Measurements from ENCODE around the gene SRGAP1. TPM values are rescaled to one million over a fixed set of nuclear protein-coding genes. Genes with fewer than 3 reads are reported as not detected.
A peak's percentile ranks its signal among the peaks of the same experiment; 100 is the strongest.

Gene SRGAP1
- total RNA-seq, 1 experiment from 2014 or later = 3.7 TPM

DNA sequence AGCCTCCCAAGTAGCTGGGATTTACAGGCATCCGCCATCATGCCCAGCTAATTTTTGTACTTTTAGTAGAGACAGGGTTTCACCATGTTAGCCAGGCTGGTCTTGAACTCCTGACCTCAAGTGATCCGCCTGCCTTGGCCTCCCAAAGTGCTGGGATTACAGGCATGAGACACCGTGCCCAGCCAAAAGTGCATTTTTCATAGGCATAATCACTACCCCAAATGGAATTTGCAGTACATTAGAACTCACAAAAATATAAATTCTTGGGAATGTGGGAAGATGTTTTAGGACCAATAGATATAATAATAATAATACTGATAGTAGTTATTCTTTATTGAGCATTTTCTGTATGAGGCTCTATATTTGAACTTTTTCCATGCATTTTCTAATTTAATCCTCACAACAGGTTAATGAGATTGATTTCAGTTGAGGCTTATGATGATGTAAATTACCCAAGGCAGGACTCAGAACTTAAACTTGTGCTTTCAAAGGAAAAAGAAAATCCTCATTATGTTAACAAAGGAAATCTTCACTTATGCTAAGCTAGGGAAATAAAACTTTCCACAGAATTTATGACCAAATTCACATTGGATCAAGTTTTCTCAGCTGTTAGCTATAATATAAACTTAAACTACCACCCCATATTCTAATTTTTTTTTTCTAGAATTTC is 121.6 kb downstream of the SRGAP1 start:
- DNase-seq (ENCODE audit: low read depth in 1 of 2, low spot score in 2 of 2) = no peak
- Histone ChIP-seq H3K4me1 (replicated peaks) (peaks cover 30% of the 10 kb centered on the region), H3K4me3 (no peak overlapping the region), H3K27ac (no peak overlapping the region), H3K36me3 (peaks cover 2% of the 10 kb centered on the region; the same call in 1 of the 2 replicates), H3K27me3 (replicated peaks) (no peaks in the 10 kb centered on the region), H3K9me3 (replicated peaks) (no peaks in the 10 kb centered on the region)

DNA sequence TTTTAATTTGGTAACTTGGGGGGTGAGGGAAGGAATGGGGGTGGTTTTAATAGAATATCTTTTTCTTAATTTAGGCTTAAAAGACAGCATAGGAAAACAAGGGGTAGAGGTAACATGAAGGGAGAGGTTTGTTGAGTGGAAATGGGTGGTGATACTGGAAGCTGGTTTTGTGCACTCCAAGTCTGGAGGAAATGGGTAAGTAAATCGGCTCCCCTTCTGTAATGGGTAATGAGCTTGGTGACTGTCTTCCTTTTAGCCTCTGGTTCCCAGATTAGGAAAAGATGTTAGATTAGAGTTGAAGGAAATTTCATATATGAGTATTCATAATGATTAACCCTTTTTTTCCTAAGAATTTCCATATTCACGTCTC is 122.1 kb downstream of the SRGAP1 start:
- Histone ChIP-seq H3K9me3 (replicated peaks) (no peaks in the 10 kb centered on the region), H3K4me1 (replicated peaks) (peaks cover 25% of the 10 kb centered on the region), H3K4me3 (no peak overlapping the region), H3K27ac (no peak overlapping the region), H3K27me3 (replicated peaks) (no peaks in the 10 kb centered on the region), H3K36me3 (peaks cover 2% of the 10 kb centered on the region; the same call in 1 of the 2 replicates)
- no peak for DNase-seq (ENCODE audit: low read depth in 1 of 2, low spot score in 2 of 2)

DNA sequence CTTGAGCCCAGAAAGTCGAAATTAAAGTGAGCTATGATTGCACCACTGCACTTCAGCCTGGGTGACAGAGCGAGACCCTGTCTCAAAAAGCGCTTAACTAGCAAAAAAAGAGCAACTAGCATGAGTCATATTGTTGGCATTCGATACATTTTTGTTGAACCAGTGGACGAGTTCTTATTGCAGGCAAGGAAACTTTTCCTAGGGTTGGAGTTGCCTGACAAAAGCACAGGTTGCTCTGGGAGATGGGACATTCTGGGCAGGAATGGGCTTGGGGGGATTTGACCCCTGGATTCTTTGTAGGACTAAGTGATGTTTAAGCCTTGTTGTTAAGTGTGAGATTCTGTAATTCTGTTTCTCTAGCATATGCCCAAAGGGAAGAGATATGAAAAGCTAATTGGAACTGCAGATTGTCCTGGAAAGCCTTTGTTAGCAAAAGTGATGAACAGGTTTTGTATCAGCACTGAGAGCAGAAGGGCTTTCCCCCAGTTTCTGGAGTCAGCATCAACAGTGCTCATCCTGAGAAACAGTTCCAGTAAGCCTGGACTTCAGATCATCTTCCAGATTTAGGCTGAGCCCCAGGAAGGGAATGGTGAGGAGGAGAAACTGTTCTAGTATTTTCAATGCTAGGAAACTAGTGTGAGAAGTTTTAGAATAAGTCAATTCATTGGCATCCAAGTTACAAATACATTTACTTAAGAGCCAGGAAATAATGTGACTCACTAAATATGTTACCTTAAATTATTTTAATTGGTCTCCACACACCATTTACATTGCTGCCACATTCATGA is 123.1 kb downstream of the SRGAP1 start:
- H3K36me3 ChIP-seq = peaks cover 2% of the 10 kb centered on the region; the same call in 1 of the 2 replicates
- peak in 1 of 2 experiments; percentile 41 for DNase-seq (ENCODE audit: low read depth in 1 of 2, low spot score in 2 of 2)
- H3K4me3 ChIP-seq = no peak overlapping the region
- H3K9me3 ChIP-seq (replicated peaks) = no peaks in the 10 kb centered on the region
- H3K27ac ChIP-seq = peak overlapping the region; percentile 47
- H3K4me1 ChIP-seq (replicated peaks) = peaks cover 20% of the 10 kb centered on the region
- H3K27me3 ChIP-seq (replicated peaks) = no peaks in the 10 kb centered on the region

DNA sequence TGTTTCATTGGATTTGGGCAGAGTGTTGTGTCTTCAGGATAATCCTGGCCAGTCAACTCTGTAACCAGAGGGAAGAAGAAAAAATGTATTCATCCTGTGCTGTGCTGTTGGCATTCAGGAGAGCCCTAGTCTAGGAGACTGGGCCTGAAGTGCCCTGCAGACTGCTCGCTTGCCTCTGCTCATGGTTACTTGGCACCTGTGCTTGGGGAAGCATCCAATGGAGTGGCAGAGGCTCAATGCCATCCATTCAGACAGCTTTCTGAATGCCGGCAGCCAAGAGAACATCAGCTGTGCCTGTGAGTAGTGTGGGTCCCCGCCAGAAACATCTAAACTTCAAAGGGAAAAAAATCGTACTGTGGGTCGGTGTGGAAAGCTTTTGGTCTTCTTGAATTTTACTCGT is 124.2 kb downstream of the SRGAP1 start:
- H3K9me3 ChIP-seq (replicated peaks) = no peaks in the 10 kb centered on the region
- H3K36me3 ChIP-seq = peaks cover 2% of the 10 kb centered on the region; the same call in 1 of the 2 replicates
- no peaks in the 10 kb centered on the region for H3K27me3 ChIP-seq (replicated peaks)
- DNase-seq (ENCODE audit: low read depth in 1 of 2, low spot score in 2 of 2) = no peak
- H3K4me3 ChIP-seq = no peak overlapping the region
- H3K27ac ChIP-seq = no peak overlapping the region
- peaks cover 20% of the 10 kb centered on the region for H3K4me1 ChIP-seq (replicated peaks)

DNA sequence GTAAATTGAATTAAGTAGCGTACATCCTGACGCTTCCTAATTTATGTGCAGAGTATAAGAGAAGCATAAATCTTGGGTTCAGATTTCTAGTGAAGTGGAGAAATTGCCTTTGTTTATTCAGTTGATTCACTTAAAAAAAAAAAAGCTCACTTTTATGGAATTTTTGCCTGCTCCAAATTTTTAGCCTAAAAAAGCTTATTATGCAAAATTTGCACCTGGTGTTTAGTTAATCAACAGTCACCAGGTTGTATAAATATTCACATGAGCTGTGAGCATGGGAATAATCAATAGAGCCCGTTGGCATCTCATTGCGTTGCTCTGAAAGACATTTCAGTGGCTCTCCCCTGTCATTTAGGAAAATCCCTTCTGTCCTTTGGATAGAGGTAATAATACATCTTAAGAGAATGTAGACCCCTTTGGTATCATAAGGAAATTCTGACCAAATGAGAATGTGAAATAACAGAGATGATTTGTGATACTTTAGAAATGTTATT is 132.4 kb downstream of the SRGAP1 start:
- Histone ChIP-seq H3K4me1 (replicated peaks) (peaks cover 31% of the 10 kb centered on the region), H3K27ac (no peak overlapping the region), H3K9me3 (replicated peaks) (no peaks in the 10 kb centered on the region), H3K4me3 (no peak overlapping the region), H3K36me3 (no peaks in the 10 kb centered on the region), H3K27me3 (replicated peaks) (no peaks in the 10 kb centered on the region)
- DNase-seq (ENCODE audit: low read depth in 1 of 2, low spot score in 2 of 2) = no peak

DNA sequence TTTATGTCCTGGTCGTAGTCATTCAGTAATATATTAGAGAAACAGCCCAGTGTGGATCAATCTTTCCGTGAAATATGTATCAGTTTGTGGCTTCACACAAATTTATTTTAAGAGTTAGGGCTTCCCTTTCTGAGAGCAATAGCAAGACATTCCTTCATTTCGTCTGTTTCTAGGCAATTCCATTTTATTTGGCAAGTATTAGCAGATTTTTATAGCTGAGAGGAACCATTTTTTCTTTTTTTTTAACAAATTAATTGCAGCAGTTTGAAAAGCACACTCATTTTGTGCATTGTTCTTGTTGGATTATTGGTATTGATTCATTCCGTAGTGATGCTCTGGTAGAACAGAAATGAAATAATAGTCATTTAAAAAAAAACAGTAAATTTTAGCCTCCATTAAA is 132.9 kb downstream of the SRGAP1 start:
- DNase-seq (ENCODE audit: low read depth in 1 of 2, low spot score in 2 of 2) = no peak
- peak overlapping the region; percentile 57; the same call in 1 of the 2 replicates for H3K27ac ChIP-seq
- H3K4me1 ChIP-seq (replicated peaks) = peaks cover 31% of the 10 kb centered on the region

DNA sequence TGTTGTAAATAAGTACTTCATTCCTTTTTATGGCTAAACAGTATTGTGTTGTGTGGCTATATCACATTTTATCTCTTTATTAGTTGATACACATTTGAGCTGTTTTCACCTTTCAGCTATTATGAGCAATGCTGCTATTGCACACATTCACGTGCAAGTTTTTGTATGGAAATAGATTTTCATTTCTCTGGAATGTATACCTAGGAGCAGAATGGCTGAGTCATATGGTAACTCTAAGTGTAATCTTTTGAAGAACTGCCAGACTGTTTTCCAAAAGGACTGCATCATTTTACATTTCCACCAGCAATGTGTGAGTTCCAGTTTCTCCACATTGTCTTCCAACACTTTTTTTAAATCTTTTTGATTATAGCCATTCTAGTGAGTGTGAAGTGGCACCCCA is 134.0 kb downstream of the SRGAP1 start:
- H3K27me3 ChIP-seq (replicated peaks) = no peaks in the 10 kb centered on the region
- H3K4me1 ChIP-seq (replicated peaks) = peaks cover 40% of the 10 kb centered on the region
- peak overlapping the region; percentile 57 for H3K27ac ChIP-seq
- no peak overlapping the region for H3K4me3 ChIP-seq
- peak in 1 of 2 experiments; percentile 53 for DNase-seq (ENCODE audit: low read depth in 1 of 2, low spot score in 2 of 2)
- H3K9me3 ChIP-seq (replicated peaks) = 0 out of 2 replicates have a peak, but pooled peaks cover 2% of the 10 kb centered on the region
- no peaks in the 10 kb centered on the region for H3K36me3 ChIP-seq

More for the DNA sequence above, 132.9 kb downstream of the SRGAP1 start:
- Histone ChIP-seq H3K9me3 (replicated peaks) (no peaks in the 10 kb centered on the region), H3K4me3 (no peak overlapping the region), H3K27me3 (replicated peaks) (no peaks in the 10 kb centered on the region), H3K36me3 (no peaks in the 10 kb centered on the region)

DNA sequence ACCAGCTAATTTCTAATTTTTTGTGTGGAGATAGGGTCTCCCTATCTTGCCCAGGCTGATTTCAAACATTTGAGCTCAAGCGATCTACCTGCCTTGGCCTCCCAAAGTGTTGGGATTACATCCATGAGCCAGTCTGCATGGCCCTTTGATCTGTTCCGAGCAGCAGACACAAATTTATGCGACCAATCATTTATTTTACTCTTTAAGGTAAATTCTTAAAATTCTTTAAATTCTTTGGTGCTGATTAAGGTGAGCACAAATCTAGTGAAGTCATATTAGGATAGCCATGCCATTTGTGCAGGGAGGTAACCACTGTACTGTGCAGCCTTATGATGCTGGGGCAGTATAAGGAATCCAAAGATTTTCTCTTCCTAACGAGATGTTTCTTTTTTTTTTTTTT is 135.7 kb downstream of the SRGAP1 start:
- Histone ChIP-seq H3K27ac (no peak overlapping the region; the same call in 1 of the 2 replicates), H3K9me3 (replicated peaks) (0 out of 2 replicates have a peak, but pooled peaks cover 2% of the 10 kb centered on the region), H3K4me3 (no peak overlapping the region), H3K4me1 (replicated peaks) (peaks cover 40% of the 10 kb centered on the region), H3K36me3 (peaks cover 6% of the 10 kb centered on the region; the same call in 1 of the 2 replicates), H3K27me3 (replicated peaks) (no peaks in the 10 kb centered on the region)
- no peak for DNase-seq (ENCODE audit: low read depth in 1 of 2, low spot score in 2 of 2)

DNA sequence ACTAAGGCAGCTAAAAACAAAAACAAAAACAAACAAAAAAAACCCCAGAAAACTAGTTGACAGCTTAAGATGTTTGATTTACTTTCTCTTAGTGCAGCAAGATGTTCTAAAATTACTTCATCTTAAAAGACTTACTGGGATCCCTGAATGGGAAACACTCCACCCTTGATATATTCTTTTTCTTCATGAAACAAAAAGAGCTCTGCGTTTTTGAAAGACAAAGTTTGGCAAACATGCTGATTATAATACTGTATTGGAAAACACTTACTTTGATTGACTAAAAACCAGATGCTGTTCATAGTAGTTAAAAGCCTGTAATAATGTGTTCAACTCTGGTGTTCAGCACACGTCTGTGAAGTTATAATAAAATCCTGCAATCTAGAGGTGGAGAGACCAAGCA is 136.8 kb downstream of the SRGAP1 start:
- no peaks in the 10 kb centered on the region for H3K27me3 ChIP-seq (replicated peaks)
- H3K4me1 ChIP-seq (replicated peaks) = peaks cover 40% of the 10 kb centered on the region
- H3K27ac ChIP-seq = no peak overlapping the region
- 0 out of 2 replicates have a peak, but pooled peaks cover 2% of the 10 kb centered on the region for H3K9me3 ChIP-seq (replicated peaks)
- H3K36me3 ChIP-seq = peaks cover 6% of the 10 kb centered on the region; the same call in 1 of the 2 replicates
- no peak overlapping the region for H3K4me3 ChIP-seq
- no peak for DNase-seq (ENCODE audit: low read depth in 1 of 2, low spot score in 2 of 2)

DNA sequence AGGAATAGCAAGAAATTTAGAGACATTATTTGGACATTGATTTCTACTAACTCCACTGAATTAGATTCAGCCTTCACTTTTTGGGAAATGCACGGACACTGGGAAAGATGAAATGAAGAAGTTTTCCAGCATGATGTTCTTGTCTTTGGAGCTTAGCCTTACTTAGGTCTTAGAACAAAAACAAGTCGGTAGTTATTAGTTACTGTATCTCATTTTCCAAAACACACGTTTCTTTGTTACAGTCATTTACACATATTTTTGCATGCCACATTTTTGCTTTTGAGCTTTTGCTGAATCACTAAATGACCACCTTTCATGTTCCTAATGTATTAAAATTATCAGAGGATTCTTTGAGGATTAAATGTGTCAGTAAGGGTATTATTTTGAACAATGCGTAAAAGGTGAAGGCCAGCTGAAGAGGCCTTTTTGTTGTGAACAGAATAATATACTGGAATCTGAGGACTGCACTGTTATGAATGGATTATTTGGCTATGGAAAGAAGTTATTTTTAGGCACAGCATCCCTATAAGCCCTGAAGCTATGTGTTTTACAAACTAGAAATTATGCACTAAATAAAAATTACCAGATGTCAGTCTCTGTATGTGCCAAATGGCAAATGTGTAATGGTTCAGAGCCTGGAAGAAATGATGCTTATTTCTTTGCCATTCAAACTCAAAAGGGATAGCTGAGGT is 138.2 kb downstream of the SRGAP1 start:
- 0 out of 2 replicates have a peak, but pooled peaks cover 2% of the 10 kb centered on the region for H3K9me3 ChIP-seq (replicated peaks)
- peaks cover 10% of the 10 kb centered on the region for H3K36me3 ChIP-seq
- no peaks in the 10 kb centered on the region for H3K27me3 ChIP-seq (replicated peaks)
- H3K4me3 ChIP-seq = no peak overlapping the region
- no peak for DNase-seq (ENCODE audit: low read depth in 1 of 2, low spot score in 2 of 2)
- H3K27ac ChIP-seq = no peak overlapping the region; the same call in 1 of the 2 replicates
- H3K4me1 ChIP-seq (replicated peaks) = peaks cover 38% of the 10 kb centered on the region

DNA sequence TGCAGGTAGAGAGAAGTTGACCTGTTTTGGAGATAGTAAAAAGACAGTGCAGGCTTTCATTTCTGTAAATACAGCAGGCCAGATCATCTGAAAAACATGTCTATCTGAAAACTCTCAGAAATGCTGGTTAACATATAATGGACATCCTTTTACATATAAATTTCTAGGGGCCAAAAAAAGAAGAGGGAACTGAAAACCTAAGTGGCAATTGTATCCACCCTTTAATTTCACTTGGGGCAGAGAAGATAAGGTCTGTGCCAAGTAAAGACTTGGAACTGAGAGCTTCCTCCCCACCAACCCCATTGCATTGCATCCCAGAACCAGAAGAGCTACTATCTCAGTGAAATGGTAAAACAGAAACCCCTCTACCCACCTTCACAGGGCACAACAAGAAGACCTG is 141.0 kb downstream of the SRGAP1 start:
- H3K4me3 ChIP-seq = no peak overlapping the region
- H3K27ac ChIP-seq = no peak overlapping the region
- peaks cover 18% of the 10 kb centered on the region for H3K36me3 ChIP-seq
- peaks cover 33% of the 10 kb centered on the region for H3K4me1 ChIP-seq (replicated peaks)
- DNase-seq (ENCODE audit: low read depth in 1 of 2, low spot score in 2 of 2) = no peak
- H3K27me3 ChIP-seq (replicated peaks) = no peaks in the 10 kb centered on the region
- 0 out of 2 replicates have a peak, but pooled peaks cover 2% of the 10 kb centered on the region for H3K9me3 ChIP-seq (replicated peaks)

DNA sequence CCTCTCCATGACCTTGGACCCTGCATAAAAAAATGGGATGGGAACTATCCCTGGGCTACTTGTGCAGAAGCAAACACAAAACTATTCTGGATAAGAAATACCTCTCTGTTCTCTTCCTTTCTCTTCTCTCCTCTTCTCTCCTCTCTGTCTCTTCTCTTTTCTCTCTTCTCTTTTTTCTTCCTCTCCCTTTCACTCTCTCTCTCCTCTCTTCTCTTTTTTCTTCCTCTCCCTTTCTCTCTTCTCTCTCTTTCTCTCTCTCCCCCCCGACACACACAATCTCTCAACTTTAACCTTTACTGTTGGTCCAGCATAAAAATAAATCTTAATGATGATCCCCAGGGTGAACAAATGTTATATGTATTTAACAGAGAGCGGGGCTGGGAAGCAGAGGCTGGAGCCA is 141.4 kb downstream of the SRGAP1 start:
- Histone ChIP-seq H3K27ac (no peak overlapping the region), H3K27me3 (replicated peaks) (no peaks in the 10 kb centered on the region), H3K4me3 (no peak overlapping the region)

DNA sequence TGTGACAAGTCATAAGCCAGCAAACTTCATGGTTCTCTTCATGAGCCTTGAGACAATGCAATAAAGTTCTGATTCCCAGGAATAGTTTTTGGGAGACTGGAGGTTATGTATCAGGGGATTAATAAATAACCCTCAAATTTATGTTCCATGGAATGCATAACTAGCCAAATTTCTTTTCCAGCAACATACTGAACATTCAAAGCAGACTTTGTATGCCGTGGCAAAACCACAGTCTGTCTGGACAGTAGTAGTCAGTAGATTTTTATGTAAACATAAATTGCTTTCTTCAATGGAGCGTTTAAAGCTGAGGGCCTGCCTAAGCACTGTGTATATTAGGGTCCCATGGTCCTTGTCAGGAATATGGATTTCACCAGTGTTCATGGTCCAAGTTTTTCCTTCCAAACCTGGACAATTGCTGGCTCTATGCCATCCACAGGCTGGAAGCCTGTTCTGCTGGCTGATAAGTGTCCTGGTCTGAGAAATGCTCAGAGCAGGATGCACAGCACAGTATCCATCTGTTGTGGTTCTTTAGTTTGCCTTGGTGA is 144.9 kb downstream of the SRGAP1 start:
- Histone ChIP-seq H3K9me3 (replicated peaks) (no peaks in the 10 kb centered on the region), H3K27me3 (replicated peaks) (no peaks in the 10 kb centered on the region), H3K36me3 (peaks cover 23% of the 10 kb centered on the region), H3K27ac (no peak overlapping the region), H3K4me3 (no peak overlapping the region), H3K4me1 (replicated peaks) (peaks cover 22% of the 10 kb centered on the region)
- DNase-seq (ENCODE audit: low read depth in 1 of 2, low spot score in 2 of 2) = peak in 1 of 2 experiments; percentile 43

More for the DNA sequence above, 141.4 kb downstream of the SRGAP1 start:
- H3K4me1 ChIP-seq (replicated peaks) = peaks cover 30% of the 10 kb centered on the region
- H3K9me3 ChIP-seq (replicated peaks) = 0 out of 2 replicates have a peak, but pooled peaks cover 2% of the 10 kb centered on the region
- DNase-seq (ENCODE audit: low read depth in 1 of 2, low spot score in 2 of 2) = no peak
- H3K36me3 ChIP-seq = peaks cover 21% of the 10 kb centered on the region

All from SJSA1 (cell line).